HCT116 (cell line): ENCODE measurements around the gene PYROXD2. TPM values are rescaled to one million over a fixed set of nuclear protein-coding genes. Genes with fewer than 3 reads are reported as not detected.

Experiments used
- ATAC-seq: fragments of 200-7000 bp; cut with Tn5 transposase; 2 replicates; pipeline ENCODE4 v1.9.1; 2020; ENCODE audit warnings: mild to moderate bottlenecking, moderate library complexity
- BruUV-seq: library from RNA; stranded (reverse); fragments of 400-500 nt; replicated peaks from 2 replicates; lab custom pipeline; 2021; lab: Mats Ljungman, UMichigan
- CTCF ChIA-PET: fragments of 300-600 bp; sonication (Branson Sonifier 250); formaldehyde crosslinking; loops from one replicate; lab custom pipeline; 2021; ENCODE audit warnings: antibody characterized with exemption; lab: Charles Lee
- POLR2A ChIA-PET: fragments of 300-600, 350-600 bp; sonication (Branson Sonifier 250); formaldehyde crosslinking; loops from one replicate; lab custom pipeline; 2021; ENCODE audit warnings: antibody characterized with exemption; lab: Charles Lee
- RAD21 ChIA-PET, 2 experiments: fragments of 300-600 bp; sonication (Branson Sonifier 250); formaldehyde crosslinking; loops; one replicate each; lab custom pipeline; 2023; ENCODE audit warnings: low total read pairs in 2 of 2; ENCODE audit not compliant: uncharacterized antibody in 2 of 2, unreplicated experiment in 2 of 2, low non-redundant PET in 1 of 2; lab: Charles Lee
- DNase-seq: peaks from one replicate; pipeline ENCODE4 v3.0.0-alpha.2; 2010; ENCODE audit warnings: low read depth, low spot score
- H2AFZ ChIP-seq: fragments of 200-600 bp; shearing (Covaris generic), sonication (generic); 2 replicates; pipeline ENCODE4 v1.6.1; 2017; ENCODE audit warnings: low read depth, mixed run types, mixed read lengths, antibody characterized with exemption, low read length; ENCODE audit not compliant: poor library complexity, severe bottlenecking
- H3K27ac ChIP-seq: 2 replicates; pipeline ENCODE4 v1.5.1; 2012; ENCODE audit warnings: low read depth, low read length
- H3K27me3 ChIP-seq: fragments of 200-600 bp; sonication (generic); 2 replicates; pipeline ENCODE4 v1.6.1; 2016; ENCODE audit warnings: mixed run types, low read length, mixed read lengths; ENCODE audit not compliant: insufficient read depth
- H3K36me3 ChIP-seq, 2 experiments: fragments of 200-500 bp in 1 of 2; fragments of 200-600 bp in 1 of 2; sonication (Bioruptor generic) in 1 of 2; sonication (generic) in 1 of 2; 2 replicates each; pipeline versions ENCODE4 v1.5.1 to v1.6.1; 2014 to 2016; ENCODE audit warnings: low read length in 2 of 2, inconsistent platforms in 1 of 2, mixed read lengths in 1 of 2, mixed run types in 1 of 2; ENCODE audit not compliant: insufficient read depth in 2 of 2, control insufficient read depth in 1 of 2
- H3K4me1 ChIP-seq, 2 experiments: fragments of 200-600 bp in 1 of 2; sonication (generic) in 1 of 2; 2 replicates each; pipeline versions ENCODE4 v1.5.1 to v1.6.1; 2012 to 2017; ENCODE audit warnings: low read length in 2 of 2, inconsistent platforms in 1 of 2, mild to moderate bottlenecking in 1 of 2, mixed read lengths in 1 of 2, mixed run types in 1 of 2, moderate library complexity in 1 of 2; ENCODE audit not compliant: insufficient read depth in 2 of 2, control insufficient read depth in 1 of 2
- H3K4me2 ChIP-seq: fragments of 200-600 bp; sonication (generic); 2 replicates; pipeline ENCODE4 v1.6.1; 2017; ENCODE audit warnings: mixed run types, low read length, mixed read lengths
- H3K4me3 ChIP-seq, 2 experiments: fragments of 200-600 bp in 1 of 2; sonication (generic) in 1 of 2; replicated peaks in 1 of 2; 2 replicates each; pipeline ENCODE4 v1.5.1; 2011 to 2016; ENCODE audit warnings: low read length in 2 of 2, control low read depth in 1 of 2, low read depth in 1 of 2, mild to moderate bottlenecking in 1 of 2, mixed read lengths in 1 of 2, mixed run types in 1 of 2
- H3K79me2 ChIP-seq: fragments of 200-600 bp; sonication (generic); 2 replicates; pipeline ENCODE4 v1.6.1; 2017; ENCODE audit warnings: mild to moderate bottlenecking, mixed run types, low read length, moderate library complexity, mixed read lengths; ENCODE audit not compliant: insufficient read depth
- H3K9ac ChIP-seq: fragments of 200-600 bp; sonication (generic); 2 replicates; pipeline ENCODE4 v1.6.1; 2016; ENCODE audit warnings: low read length, mixed read lengths
- H3K9me2 ChIP-seq: fragments of 200-600 bp; sonication (generic), shearing (Covaris generic); 2 replicates; pipeline ENCODE4 v1.6.1; 2017; ENCODE audit warnings: mixed run types, mild to moderate bottlenecking, moderate library complexity; ENCODE audit not compliant: insufficient read depth
- H3K9me3 ChIP-seq, 2 experiments: fragments of 200-500 bp in 1 of 2; fragments of 200-600 bp in 1 of 2; sonication (Bioruptor generic) in 1 of 2; sonication (generic) in 1 of 2; 2 replicates each; pipeline ENCODE4 v1.6.1; 2014 to 2017; ENCODE audit warnings: low read length in 2 of 2, mixed read lengths in 2 of 2, inconsistent platforms in 1 of 2, low read depth in 1 of 2, mild to moderate bottlenecking in 1 of 2, mixed run types in 1 of 2, moderate library complexity in 1 of 2; ENCODE audit not compliant: control insufficient read depth in 1 of 2, insufficient read depth in 1 of 2
- H4K20me1 ChIP-seq: fragments of 200-600 bp; sonication (generic), shearing (Covaris generic); 2 replicates; pipeline ENCODE4 v1.6.1; 2017; ENCODE audit warnings: mixed run types, mild to moderate bottlenecking, moderate library complexity; ENCODE audit not compliant: insufficient read depth
- ATF3 ChIP-seq: IDR thresholded peaks from 2 replicates; pipeline ENCODE4 v1.6.1; 2012
- CBX3 ChIP-seq: IDR thresholded peaks from 2 replicates; pipeline ENCODE4 v1.6.1; 2012; ENCODE audit warnings: low read depth
- CEBPB ChIP-seq: IDR thresholded peaks from 2 replicates; pipeline ENCODE4 v1.6.1; 2012; ENCODE audit warnings: low read depth
- ELF1 ChIP-seq: IDR thresholded peaks from 2 replicates; pipeline ENCODE4 v1.6.1; 2012; ENCODE audit warnings: low read depth, borderline replicate concordance
- POLR2AphosphoS5 ChIP-seq: IDR thresholded peaks from 2 replicates; pipeline ENCODE4 v1.6.1; 2011; ENCODE audit warnings: mild to moderate bottlenecking, low read depth, low read length, moderate library complexity
- SP1 ChIP-seq: IDR thresholded peaks from 2 replicates; pipeline ENCODE4 v1.6.1; 2012; ENCODE audit warnings: low read depth
- TCF7L2 ChIP-seq: IDR thresholded peaks from 2 replicates; pipeline ENCODE4 v1.7.0; 2011; ENCODE audit warnings: borderline replicate concordance, inconsistent platforms; ENCODE audit not compliant: insufficient read depth, insufficient read length; ENCODE audit errors: extremely low read depth
- YY1 ChIP-seq: IDR thresholded peaks from 2 replicates; pipeline ENCODE4 v1.6.1; 2011; ENCODE audit warnings: low read length, low read depth, moderate library complexity, mild to moderate bottlenecking; ENCODE audit not compliant: insufficient replicate concordance; ENCODE audit errors: extremely low read depth
- ZBTB33 ChIP-seq: IDR thresholded peaks from 2 replicates; pipeline ENCODE4 v1.6.1; 2011; ENCODE audit warnings: mild to moderate bottlenecking, low read length, moderate library complexity; ENCODE audit not compliant: insufficient replicate concordance; ENCODE audit errors: extremely low read depth
- ZNF274 ChIP-seq: fragments of 200-500 bp; sonication (Bioruptor generic); IDR thresholded peaks from 2 replicates; pipeline ENCODE4 v1.6.1; 2014; ENCODE audit warnings: mild to moderate bottlenecking, low read depth, low read length, inconsistent platforms
- intact Hi-C: fragments of 100-400 bp; cut with micrococcal nuclease; formaldehyde crosslinking; loops from 2 replicates; pipeline ENCODE4 v1.10.0; 2022
- total RNA-seq: library from RNA; stranded (reverse); gene quantifications from one replicate; pipeline ENCODE4 v1.2.1, GENCODE V29; 2021; ENCODE audit not compliant: unreplicated experiment

Gene PYROXD2
- total RNA-seq, 1 experiment from 2014 or later: 14.2 TPM

GRCh38 chr10:98410135-98410743, 4.7 kb downstream of the PYROXD2 start:
- BruUV-seq: no TSS peak
- Histone ChIP-seq H3K9ac (no peak overlapping the region), H4K20me1 (no peaks in the 10 kb centered on the region), H3K27ac (no peak overlapping the region), H3K9me2 (no peaks in the 10 kb centered on the region), H3K36me3 (no peaks in the 10 kb centered on the region), H3K4me3 (no peak overlapping the region), H3K4me1 (peaks cover 6 to 14% of the 10 kb centered on the region in 2 experiments), H3K9me3 (no peaks in the 10 kb centered on the region), H3K27me3 (no peaks in the 10 kb centered on the region), H2AFZ (no peak overlapping the region), H3K4me2 (no peak overlapping the region), H3K79me2 (0 out of 2 replicates have a peak, but pooled peaks cover 7% of the 10 kb centered on the region)
- CTCF ChIA-PET: interaction anchor here (1.8 kb wide), 1 partner anchor 15 kb away, joined by 6 read pairs; no protein-coding TSS in a partner anchor
- ATAC-seq (no peak), DNase-seq (no peak)
- RAD21 ChIA-PET: no interaction called here
- intact Hi-C loops: loop anchor here (10.0 kb wide), 1 partner anchor 145 kb away; the partner anchor contains the start of gene LOXL4
- TF ChIP-seq ZNF274 (no peak), ATF3 (no peak), YY1 (no peak), ELF1 (no peak), SP1 (no peak), ZBTB33 (no peak), TCF7L2 (no peak), CBX3 (no peak), CEBPB (no peak), POLR2AphosphoS5 (no peak)
- POLR2A ChIA-PET: interaction anchor here (1.8 kb wide), 1 partner anchor 12 kb away, joined by 3 read pairs; no protein-coding TSS in a partner anchor
